ENCODE measurements around the gene NCAPD2. TPM values are rescaled to one million over a fixed set of nuclear protein-coding genes. Genes with fewer than 3 reads are reported as not detected.
A peak's percentile ranks its signal among the peaks of the same experiment; 100 is the strongest.

Gene NCAPD2
- total RNA-seq, 2 experiments from 2014 or later = 195 to 196 TPM

- Mint-ChIP-seq H3K4me3 (no peak overlapping the region), H3K4me1 (ENCODE audit: low read depth) (peaks cover 4% of the 10 kb centered on the region), H3K9me3 (no peaks in the 10 kb centered on the region), H3K36me3 (ENCODE audit: low read depth) (peaks cover 83% of the 10 kb centered on the region), H3K27me3 (no peaks in the 10 kb centered on the region), H3K27ac (no peak overlapping the region)
- ATAC-seq (no peak), DNase-seq (no peak)
- POLR2A ChIA-PET = no interaction called here
- no peak for TF ChIP-seq CTCF (IDR thresholded peaks at IDR 0.05)
- intact Hi-C loops (cut with micrococcal nuclease) = no loop called here
- CTCF ChIA-PET = interaction anchor here (3.2 kb wide), 1 partner anchor 12 kb away, joined by 13 read pairs; no protein-coding TSS in a partner anchor
These were observed 32.3 kb downstream of the NCAPD2 start for GRCh38 chr12:6526201-6526600.

- CTCF ChIA-PET = interaction anchor here (3.2 kb wide), 1 partner anchor 11 kb away, joined by 13 read pairs; no protein-coding TSS in a partner anchor
- Mint-ChIP-seq H3K36me3 (ENCODE audit: low read depth) (peaks cover 86% of the 10 kb centered on the region), H3K4me3 (no peak overlapping the region), H3K27me3 (no peaks in the 10 kb centered on the region), H3K4me1 (ENCODE audit: low read depth) (peaks cover 8% of the 10 kb centered on the region), H3K27ac (no peak overlapping the region), H3K9me3 (no peaks in the 10 kb centered on the region)
- no peak for TF ChIP-seq CTCF (IDR thresholded peaks at IDR 0.05)
- ATAC-seq (no peak), DNase-seq (no peak)
- POLR2A ChIA-PET = no interaction called here
- intact Hi-C loops (cut with micrococcal nuclease) = no loop called here
These were observed 33.0 kb downstream of the NCAPD2 start for GRCh38 chr12:6526766-6527525.

GRCh38 chr12:6527711-6528110, 33.8 kb downstream of the NCAPD2 start:
- DNase-seq (no peak), ATAC-seq (no peak)
- ChIA-PET POLR2A (interaction anchor here (1.3 to 3.4 kb wide), 3 partner anchors 8 to 55 kb away, joined by 3 to 17 read pairs (median 4); no protein-coding TSS in a partner anchor), CTCF (interaction anchor here (3.2 kb wide), 1 partner anchor 10 kb away, joined by 13 read pairs; no protein-coding TSS in a partner anchor)
- H3K27ac Mint-ChIP-seq = no peak overlapping the region
- H3K4me3 Mint-ChIP-seq = no peak overlapping the region
- H3K4me1 Mint-ChIP-seq (ENCODE audit: low read depth) = peaks cover 16% of the 10 kb centered on the region
- H3K27me3 Mint-ChIP-seq = no peaks in the 10 kb centered on the region
- peaks cover 87% of the 10 kb centered on the region for H3K36me3 Mint-ChIP-seq (ENCODE audit: low read depth)
- intact Hi-C loops (cut with micrococcal nuclease) = no loop called here
- no peaks in the 10 kb centered on the region for H3K9me3 Mint-ChIP-seq
- no peak for TF ChIP-seq CTCF (IDR thresholded peaks at IDR 0.05)

GRCh38 chr12:6528539-6529235, 34.8 kb downstream of the NCAPD2 start:
- ATAC-seq (no peak), DNase-seq (no peak)
- H3K36me3 Mint-ChIP-seq (ENCODE audit: low read depth) = peaks cover 88% of the 10 kb centered on the region
- intact Hi-C loops (cut with micrococcal nuclease) = no loop called here
- ChIA-PET POLR2A (interaction anchor here (1.0 to 3.4 kb wide), 4 partner anchors 8 to 56 kb away, joined by 3 to 17 read pairs (median 4); no protein-coding TSS in a partner anchor), CTCF (interaction anchor here (1.4 to 3.2 kb wide), 2 partner anchors 9 to 29 kb away, joined by 4 to 13 read pairs; no protein-coding TSS in a partner anchor)
- no peaks in the 10 kb centered on the region for H3K9me3 Mint-ChIP-seq
- peak overlapping the region; percentile 23 for H3K27ac Mint-ChIP-seq
- no peak for TF ChIP-seq CTCF (IDR thresholded peaks at IDR 0.05)
- H3K4me1 Mint-ChIP-seq (ENCODE audit: low read depth) = peaks cover 16% of the 10 kb centered on the region
- no peak overlapping the region for H3K4me3 Mint-ChIP-seq
- no peaks in the 10 kb centered on the region for H3K27me3 Mint-ChIP-seq

All from activated CD8-positive, alpha-beta T cell treated with anti-CD3 and anti-CD28 coated beads for 36 hours (primary cell).